ENCODE data around the gene NEU2. TPM values are rescaled to one million over a fixed set of nuclear protein-coding genes. Genes with fewer than 3 reads are reported as not detected.
A peak's percentile ranks its signal among the peaks of the same experiment; 100 is the strongest.

The NEU2 gene
- total RNA-seq, 2 donors from 2014 or later, result not detected

- Mint-ChIP-seq H3K4me3 (no peak overlapping the region), H3K4me1 (peaks cover 17% of the 10 kb centered on the region), H3K27me3 (ENCODE audit: insufficient read depth) (peaks cover 35% of the 10 kb centered on the region), H3K9me3 (no peaks in the 10 kb centered on the region), H3K27ac (no peak overlapping the region), H3K36me3 (ENCODE audit: low read depth) (no peaks in the 10 kb centered on the region)
- TF ChIP-seq CTCF (conservative IDR thresholded peaks at IDR 0.05), result no peak
- 92 to 98% methylated on average over 2 of the region's 2 CpGs for WGBS, 2 experiments (ENCODE audit: insufficient coverage in 1 of 2, insufficient read length in 1 of 2)
- Histone ChIP-seq H3K9me3 (ENCODE audit: control insufficient read depth, low read length) (no peaks in the 10 kb centered on the region), H3K4me1 (ENCODE audit: control insufficient read depth, insufficient read depth, low read length) (no peaks in the 10 kb centered on the region), H3K27ac (ENCODE audit: low read depth, low read length) (no peak overlapping the region), H3K36me3 (ENCODE audit: control insufficient read depth, insufficient read depth, low read length) (no peaks in the 10 kb centered on the region), H3K9ac (ENCODE audit: extremely low read depth, low read length, poor library complexity, severe bottlenecking) (no peak overlapping the region), H3K27me3 (ENCODE audit: control insufficient read depth, insufficient read depth, low read length, poor library complexity, severe bottlenecking) (peaks cover 18% of the 10 kb centered on the region), H3K4me3 (ENCODE audit: low read length) (no peak overlapping the region)
- no peak for DNase-seq
These were observed 22.9 kb downstream of the NEU2 start for GRCh38 chr2:233055362-233055761.

GRCh38 chr2:233056961-233057605 lies 24.6 kb downstream of the NEU2 start:
- H3K27ac Mint-ChIP-seq, result no peak overlapping the region
- DNase-seq, result peak; percentile 29
- no peaks in the 10 kb centered on the region for H3K9me3 ChIP-seq (ENCODE audit: control insufficient read depth, low read length)
- no peaks in the 10 kb centered on the region for H3K9me3 Mint-ChIP-seq
- WGBS, 2 experiments (ENCODE audit: insufficient coverage in 1 of 2, insufficient read length in 1 of 2), result 85 to 97% methylated on average over 5 to 6 of the region's 6 CpGs
- no peaks in the 10 kb centered on the region for H3K36me3 Mint-ChIP-seq (ENCODE audit: low read depth)
- peaks cover 21% of the 10 kb centered on the region for H3K27me3 Mint-ChIP-seq (ENCODE audit: insufficient read depth)
- H3K27me3 ChIP-seq (ENCODE audit: control insufficient read depth, insufficient read depth, low read length, poor library complexity, severe bottlenecking), result peaks cover 8% of the 10 kb centered on the region
- H3K36me3 ChIP-seq (ENCODE audit: control insufficient read depth, insufficient read depth, low read length), result no peaks in the 10 kb centered on the region
- peaks cover 3% of the 10 kb centered on the region for H3K4me1 Mint-ChIP-seq
- H3K4me3 ChIP-seq (ENCODE audit: low read length), result no peak overlapping the region
- H3K4me1 ChIP-seq (ENCODE audit: control insufficient read depth, insufficient read depth, low read length), result peaks cover 4% of the 10 kb centered on the region
- no peak overlapping the region for H3K4me3 Mint-ChIP-seq
- no peak overlapping the region for H3K27ac ChIP-seq (ENCODE audit: low read depth, low read length)
- H3K9ac ChIP-seq (ENCODE audit: extremely low read depth, low read length, poor library complexity, severe bottlenecking), result no peak overlapping the region
- no peak for TF ChIP-seq CTCF (conservative IDR thresholded peaks at IDR 0.05)

GRCh38 chr2:233058717-233059546 lies 26.5 kb downstream of the NEU2 start:
- Histone ChIP-seq H3K9me3 (ENCODE audit: control insufficient read depth, low read length) (no peaks in the 10 kb centered on the region), H3K4me3 (ENCODE audit: low read length) (no peak overlapping the region), H3K9ac (ENCODE audit: extremely low read depth, low read length, poor library complexity, severe bottlenecking) (no peak overlapping the region), H3K36me3 (ENCODE audit: control insufficient read depth, insufficient read depth, low read length) (no peaks in the 10 kb centered on the region), H3K27me3 (ENCODE audit: control insufficient read depth, insufficient read depth, low read length, poor library complexity, severe bottlenecking) (peaks cover 5% of the 10 kb centered on the region), H3K27ac (ENCODE audit: low read depth, low read length) (no peak overlapping the region), H3K4me1 (ENCODE audit: control insufficient read depth, insufficient read depth, low read length) (peaks cover 4% of the 10 kb centered on the region)
- Mint-ChIP-seq H3K4me1 (no peaks in the 10 kb centered on the region), H3K27ac (no peak overlapping the region), H3K27me3 (ENCODE audit: insufficient read depth) (peaks cover 18% of the 10 kb centered on the region), H3K36me3 (ENCODE audit: low read depth) (no peaks in the 10 kb centered on the region), H3K9me3 (no peaks in the 10 kb centered on the region), H3K4me3 (no peak overlapping the region)
- WGBS, 2 experiments (ENCODE audit: insufficient coverage in 1 of 2, insufficient read length in 1 of 2), result 91 to 96% methylated on average over 11 to 24 of the region's 24 CpGs
- DNase-seq, result peak; percentile 27
- TF ChIP-seq CTCF (conservative IDR thresholded peaks at IDR 0.05), result no peak
